Keratinocyte (primary cell): ENCODE results near the gene SORL1.

Experiments used
- EZH2 ChIP-seq: IDR thresholded peaks from one replicate; pipeline ENCODE4 v1.6.1; 2012; ENCODE audit warnings: inconsistent platforms, mild to moderate bottlenecking, low read length, moderate library complexity
- TF ChIP-seq, protein P1 (sequence below), 3 experiments: IDR thresholded peaks in 1 of 3; conservative IDR thresholded peaks in 1 of 3; optimal IDR thresholded peaks in 1 of 3; 2 replicates in 2 of 3; 3 replicates in 1 of 3; pipeline versions ENCODE3 to v1.5.1; 2011; ENCODE audit warnings: low read length in 3 of 3, mild to moderate bottlenecking in 3 of 3, moderate library complexity in 2 of 3, control low read depth in 1 of 3, inconsistent platforms in 1 of 3; ENCODE audit not compliant: insufficient read depth in 2 of 3; ENCODE audit errors: extremely low read depth in 1 of 3

DNA sequence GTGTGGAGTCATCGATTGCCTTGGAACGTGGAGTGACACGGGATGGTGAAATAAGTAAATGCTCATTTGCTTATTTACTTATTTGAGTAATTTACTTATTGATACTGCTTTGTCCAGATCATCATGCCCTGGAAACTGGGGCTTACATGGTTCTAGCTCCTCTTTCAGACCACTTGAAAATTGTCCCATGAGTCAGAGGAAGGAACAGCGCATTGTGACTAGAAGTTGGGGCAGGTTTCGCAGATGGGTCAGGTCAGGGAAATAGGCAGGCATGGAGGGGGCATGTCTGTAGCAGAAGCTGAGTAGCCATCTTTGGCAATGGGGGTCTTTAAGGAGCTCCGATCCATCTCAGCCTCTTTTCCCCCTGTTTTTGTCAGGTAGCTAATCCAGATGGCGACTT, 104.8 kb downstream of the SORL1 start:
- TF ChIP-seq, protein P1, sequence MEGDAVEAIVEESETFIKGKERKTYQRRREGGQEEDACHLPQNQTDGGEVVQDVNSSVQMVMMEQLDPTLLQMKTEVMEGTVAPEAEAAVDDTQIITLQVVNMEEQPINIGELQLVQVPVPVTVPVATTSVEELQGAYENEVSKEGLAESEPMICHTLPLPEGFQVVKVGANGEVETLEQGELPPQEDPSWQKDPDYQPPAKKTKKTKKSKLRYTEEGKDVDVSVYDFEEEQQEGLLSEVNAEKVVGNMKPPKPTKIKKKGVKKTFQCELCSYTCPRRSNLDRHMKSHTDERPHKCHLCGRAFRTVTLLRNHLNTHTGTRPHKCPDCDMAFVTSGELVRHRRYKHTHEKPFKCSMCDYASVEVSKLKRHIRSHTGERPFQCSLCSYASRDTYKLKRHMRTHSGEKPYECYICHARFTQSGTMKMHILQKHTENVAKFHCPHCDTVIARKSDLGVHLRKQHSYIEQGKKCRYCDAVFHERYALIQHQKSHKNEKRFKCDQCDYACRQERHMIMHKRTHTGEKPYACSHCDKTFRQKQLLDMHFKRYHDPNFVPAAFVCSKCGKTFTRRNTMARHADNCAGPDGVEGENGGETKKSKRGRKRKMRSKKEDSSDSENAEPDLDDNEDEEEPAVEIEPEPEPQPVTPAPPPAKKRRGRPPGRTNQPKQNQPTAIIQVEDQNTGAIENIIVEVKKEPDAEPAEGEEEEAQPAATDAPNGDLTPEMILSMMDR (optimal IDR thresholded peaks at IDR 0.05 in 1 of 3, IDR thresholded peaks at IDR 0.05 in 1 of 3, conservative IDR thresholded peaks at IDR 0.05 in 1 of 3; ENCODE audit: extremely low read depth in 1 of 3, insufficient read depth in 2 of 3, low read length in 3 of 3), result no peak
- TF ChIP-seq EZH2, result no peak
